H1 (cell line): ENCODE results near the gene DDX56. TPM values are rescaled to one million over a fixed set of nuclear protein-coding genes. Genes with fewer than 3 reads are reported as not detected.

ENCODE experiments used
- CTCF ChIA-PET: fragments of 300-600 bp; sonication (Branson Sonifier 250); formaldehyde crosslinking; loops from one replicate; lab custom pipeline; 2021; ENCODE audit not compliant: partially characterized antibody; lab: Charles Lee
- POLR2A ChIA-PET: fragments of 300-600 bp; sonication (Branson Sonifier 250); formaldehyde crosslinking; loops from one replicate; lab custom pipeline; 2021; ENCODE audit warnings: inconsistent platforms; ENCODE audit not compliant: partially characterized antibody; lab: Charles Lee
- DNase-seq, 2 experiments: peaks; one replicate each; pipeline versions ENCODE4 v3.0.0 to v3.0.0-alpha.2; 2010 to 2022; ENCODE audit warnings: low spot score in 2 of 2, low read depth in 1 of 2, mixed read lengths in 1 of 2
- FAIRE-seq: peaks from 2 replicates; lab custom pipeline; 2011; peaks lifted over from hg19 to GRCh38; lab: Jason Lieb, UNC
- H2AFZ ChIP-seq: 2 replicates; pipeline ENCODE4 v1.8.1; 2012; ENCODE audit warnings: low read length, inconsistent platforms
- H2AK5ac ChIP-seq: 2 replicates; pipeline ENCODE4 v1.6.1; 2013; ENCODE audit warnings: low read depth, low read length
- H2BK120ac ChIP-seq: replicated peaks from 2 replicates; pipeline ENCODE3; 2013; ENCODE audit warnings: low read depth, low read length, inconsistent platforms
- H2BK12ac ChIP-seq: 2 replicates; pipeline ENCODE4 v1.6.1; 2013; ENCODE audit warnings: low read depth, low read length
- H2BK15ac ChIP-seq: 2 replicates; pipeline ENCODE4 v1.6.1; 2013; ENCODE audit warnings: low read length
- H2BK20ac ChIP-seq: 2 replicates; pipeline ENCODE4 v1.6.1; 2013; ENCODE audit warnings: low read length
- H2BK5ac ChIP-seq: 2 replicates; pipeline ENCODE4 v1.6.1; 2013; ENCODE audit warnings: low read depth, low read length
- H3K14ac ChIP-seq: 2 replicates; pipeline ENCODE4 v1.6.1; 2013; ENCODE audit warnings: inconsistent platforms; ENCODE audit not compliant: insufficient read length
- H3K18ac ChIP-seq: 2 replicates; pipeline ENCODE4 v1.6.1; 2013; ENCODE audit warnings: low read length; ENCODE audit errors: extremely low read depth
- H3K23ac ChIP-seq: 2 replicates; pipeline ENCODE4 v1.6.1; 2013; ENCODE audit warnings: inconsistent platforms; ENCODE audit not compliant: insufficient read length
- H3K23me2 ChIP-seq: 2 replicates; pipeline ENCODE4 v1.6.1; 2013; ENCODE audit warnings: low read depth, low read length
- H3K27ac ChIP-seq: 2 replicates; pipeline ENCODE4 v1.6.1; 2011; ENCODE audit warnings: low read depth, low read length, inconsistent platforms
- H3K27me3 ChIP-seq, 4 experiments: replicated peaks in 1 of 4; 1 replicate in 1 of 4; 2 replicates in 3 of 4; pipeline versions ENCODE4 v1.6.1 to v1.8.1; 2011 to 2013; ENCODE audit warnings: low read length in 3 of 4, mild to moderate bottlenecking in 3 of 4, inconsistent platforms in 2 of 4, mixed read lengths in 2 of 4, moderate library complexity in 1 of 4; ENCODE audit not compliant: control insufficient read depth in 3 of 4, insufficient read depth in 3 of 4; ENCODE audit errors: extremely low read depth in 1 of 4
- H3K36me3 ChIP-seq, 4 experiments: 2 replicates each; pipeline versions ENCODE4 v1.6.1 to v1.8.1; 2011 to 2013; ENCODE audit warnings: mild to moderate bottlenecking in 4 of 4, low read length in 3 of 4, moderate library complexity in 2 of 4, control low read depth in 1 of 4, inconsistent platforms in 1 of 4; ENCODE audit not compliant: insufficient read depth in 4 of 4, control insufficient read depth in 2 of 4
- H3K4ac ChIP-seq: replicated peaks from 2 replicates; pipeline ENCODE3; 2013; ENCODE audit warnings: low read length, low read depth, mixed read lengths, inconsistent platforms; ENCODE audit not compliant: insufficient read length
- H3K4me1 ChIP-seq, 4 experiments: replicated peaks in 1 of 4; 1 replicate in 1 of 4; 2 replicates in 3 of 4; pipeline versions ENCODE4 v1.6.1 to v1.8.1; 2011 to 2013; ENCODE audit warnings: low read length in 3 of 4, inconsistent platforms in 2 of 4, mixed read lengths in 1 of 4; ENCODE audit not compliant: insufficient read depth in 4 of 4, control insufficient read depth in 3 of 4
- H3K4me2 ChIP-seq, 2 experiments: 2 replicates each; pipeline versions ENCODE4 v1.6.1 to v1.8.1; 2011 to 2013; ENCODE audit warnings: low read depth in 2 of 2, low read length in 2 of 2, control low read depth in 1 of 2, inconsistent platforms in 1 of 2, mild to moderate bottlenecking in 1 of 2; ENCODE audit not compliant: insufficient read depth in 1 of 2
- H3K4me3 ChIP-seq, 4 experiments: fragments of 200-600, 300-600 bp in 1 of 4; sonication (generic), shearing (Covaris generic), sonication (Bioruptor Twin) in 1 of 4; 2 replicates each; pipeline versions ENCODE4 v1.5.1 to v1.8.1; 2011 to 2016; ENCODE audit warnings: low read length in 4 of 4, low read depth in 3 of 4, control low read depth in 2 of 4, inconsistent platforms in 2 of 4, mild to moderate bottlenecking in 2 of 4, mixed read lengths in 1 of 4, moderate library complexity in 1 of 4; ENCODE audit not compliant: insufficient read depth in 2 of 4; ENCODE audit errors: extremely low read depth in 1 of 4
- H3K56ac ChIP-seq: replicated peaks from 2 replicates; pipeline ENCODE3; 2013; ENCODE audit warnings: low read depth, mild to moderate bottlenecking, mixed read lengths, low read length, inconsistent platforms; ENCODE audit not compliant: insufficient read length
- H3K79me1 ChIP-seq: 2 replicates; pipeline ENCODE4 v1.6.1; 2013; ENCODE audit warnings: low read depth, low read length, control low read depth
- H3K79me2 ChIP-seq, 2 experiments: 2 replicates each; pipeline versions ENCODE4 v1.6.1 to v1.8.1; 2012 to 2013; ENCODE audit warnings: low read length in 2 of 2, mild to moderate bottlenecking in 2 of 2, inconsistent platforms in 1 of 2; ENCODE audit not compliant: insufficient read depth in 2 of 2, control insufficient read depth in 1 of 2
- H3K9ac ChIP-seq, 4 experiments: replicated peaks in 1 of 4; 1 replicate in 1 of 4; 2 replicates in 3 of 4; pipeline versions ENCODE4 v1.6.1 to v1.8.1; 2011 to 2013; ENCODE audit warnings: low read depth in 3 of 4, low read length in 3 of 4, control low read depth in 2 of 4, mild to moderate bottlenecking in 2 of 4, moderate library complexity in 2 of 4, inconsistent platforms in 1 of 4; ENCODE audit errors: extremely low read depth in 1 of 4
- H3K9me3 ChIP-seq, 2 experiments: 2 replicates each; pipeline versions ENCODE4 v1.6.1 to v1.8.1; 2012 to 2013; ENCODE audit warnings: mild to moderate bottlenecking in 2 of 2, moderate library complexity in 2 of 2, control low read depth in 1 of 2, inconsistent platforms in 1 of 2, low read depth in 1 of 2, low read length in 1 of 2, mixed read lengths in 1 of 2; ENCODE audit not compliant: insufficient read depth in 2 of 2
- H4K20me1 ChIP-seq, 2 experiments: replicated peaks in 1 of 2; 2 replicates each; pipeline versions ENCODE3 to v1.8.1; 2011 to 2013; ENCODE audit warnings: inconsistent platforms in 2 of 2, low read length in 2 of 2, mild to moderate bottlenecking in 1 of 2; ENCODE audit not compliant: insufficient read depth in 2 of 2, control insufficient read depth in 1 of 2
- H4K5ac ChIP-seq: 2 replicates; pipeline ENCODE4 v1.6.1; 2013; ENCODE audit warnings: low read length, low read depth, mixed read lengths, inconsistent platforms; ENCODE audit not compliant: insufficient read length
- H4K8ac ChIP-seq: 2 replicates; pipeline ENCODE4 v1.8.0; 2013; ENCODE audit warnings: mild to moderate bottlenecking, moderate library complexity, low read length, inconsistent platforms; ENCODE audit not compliant: insufficient read depth; ENCODE audit errors: extremely low read depth
- H4K91ac ChIP-seq: replicated peaks from 2 replicates; pipeline ENCODE3; 2013; ENCODE audit warnings: low read length, mixed read lengths, inconsistent platforms; ENCODE audit not compliant: insufficient read length
- ASH2L ChIP-seq: fragments of 200-600, 300-600 bp; sonication (generic); IDR thresholded peaks from one replicate; pipeline ENCODE4 v1.7.1; 2017; ENCODE audit warnings: low read length
- KDM4A ChIP-seq: IDR thresholded peaks from one replicate; pipeline ENCODE4 v1.7.1; 2012; ENCODE audit warnings: low read depth, mild to moderate bottlenecking, moderate library complexity, low read length, inconsistent platforms; ENCODE audit not compliant: severe bottlenecking
- MAFK ChIP-seq: IDR thresholded peaks from 2 replicates; pipeline ENCODE4 v1.6.1; 2012; ENCODE audit warnings: low read depth, mild to moderate bottlenecking, improper control_type of control experiment, low read length
- WGBS, 2 experiments: shearing (Covaris generic) in 1 of 2; methylation state at CpG; one replicate each; pipeline versions ENCODE4 v1.1.6 to v1.1.7; 2013 to 2015; ENCODE audit warnings: low lambda C conversion rate in 2 of 2, mixed read lengths in 2 of 2, inconsistent platforms in 1 of 2, low coverage in 1 of 2, missing lambda C conversion rate in 1 of 2; ENCODE audit not compliant: insufficient replicate concordance in 2 of 2, insufficient coverage in 1 of 2, insufficient read length in 1 of 2; ENCODE audit errors: extremely low coverage in 1 of 2, missing lambda C conversion rate in 1 of 2; 5-methylcytosine and 5-hydroxymethylcytosine counted together
- polyA plus RNA-seq, 7 experiments: library from polyadenylated mRNA; depleted of rRNA in 3 of 7; stranded (reverse) in 5 of 7; unstranded in 2 of 7; fragments of >200 nt in 5 of 7; fragments of 200-250 nt in 2 of 7; gene quantifications; 1 replicate in 5 of 7; 2 replicates in 1 of 7; 4 replicates in 1 of 7; pipeline versions ENCODE4 v1.2.1 to v1.2.3, GENCODE V29; 2011 to 2013; ENCODE audit warnings: missing spikeins in 2 of 7, mixed read lengths in 2 of 7
- total RNA-seq: library from RNA; stranded (reverse); fragmentation: NEBNext Ultra II Directional; extraction: Animal tissue kit (Norgen Biotek cat#: 25700); gene quantifications from 2 replicates; pipeline ENCODE4 v1.2.1, GENCODE V29; 2021

Gene DDX56
- total and polyA plus RNA-seq, 2 of the 8 experiments (the other 6 are each of a cell fraction or from before 2014, with no cell fraction given): 56.9 to 81.6 TPM

GRCh38 chr7:44616545-44616944, 42.8 kb upstream of the DDX56 start:
- Histone ChIP-seq H4K8ac (no peak overlapping the region), H3K9ac (no peak overlapping the region), H4K20me1 (peaks cover 0 to 13% of the 10 kb centered on the region in 2 experiments), H3K4ac (no peak overlapping the region), H3K9me3 (no peaks in the 10 kb centered on the region), H3K4me3 (no peak overlapping the region), H3K36me3 (no peaks in the 10 kb centered on the region), H2BK5ac (no peak overlapping the region), H2AFZ (no peak overlapping the region), H3K79me2 (peaks cover 11 to 97% of the 10 kb centered on the region in 2 experiments), H3K27ac (no peak overlapping the region), H2BK12ac (no peak overlapping the region), H3K27me3 (no peaks in the 10 kb centered on the region), H3K4me1 (no peaks in the 10 kb centered on the region), H3K23me2 (no peaks in the 10 kb centered on the region; the same call in 1 of the 2 replicates)
- DNase-seq (no peak), FAIRE-seq (no peak)
- CTCF ChIA-PET: interaction anchor here (0.5 to 1.6 kb wide), 3 partner anchors 52 to 182 kb away, joined by 3 read pairs; no protein-coding TSS in a partner anchor
- WGBS, 2 experiments: 81% methylated on average over 12 of the region's 12 CpGs; no CpG with 5 or more reads in 1 of the 2 experiments
- TF ChIP-seq KDM4A: no peak
- no peak for TF ChIP-seq ASH2L
- TF ChIP-seq MAFK: no peak
- TF ChIP-seq, all 59 proteins: peak for 0
- Histone ChIP-seq H3K18ac (no peak overlapping the region), H2BK20ac (no peak overlapping the region), H3K56ac (no peak overlapping the region), H3K4me2 (no peak overlapping the region), H2BK15ac (no peak overlapping the region), H4K91ac (no peak overlapping the region), H3K14ac (no peak overlapping the region), H2AK5ac (no peak overlapping the region), H2BK120ac (no peak overlapping the region), H4K5ac (no peak overlapping the region), H3K23ac (no peak overlapping the region), H3K79me1 (peaks cover 2% of the 10 kb centered on the region)
- POLR2A ChIA-PET: interaction anchor here (1.1 to 1.7 kb wide), 2 partner anchors 9 to 10 kb away, joined by 3 to 5 read pairs; partner anchors contain the start of gene OGDH
